Hematopoietic multipotent progenitor cell treated with erythropoietin and hydrocortisone succinate and interleukin-3 and kit ligand, for 17 days (in vitro differentiated cells): ENCODE data around the gene TOMM70.
A peak's percentile ranks its signal among the peaks of the same experiment; 100 is the strongest.

ENCODE experiments used
- DNase-seq: peaks from one replicate; pipeline ENCODE4 v3.0.0-alpha.2; 2015; ENCODE audit warnings: low spot score

The TOMM70 gene

DNA sequence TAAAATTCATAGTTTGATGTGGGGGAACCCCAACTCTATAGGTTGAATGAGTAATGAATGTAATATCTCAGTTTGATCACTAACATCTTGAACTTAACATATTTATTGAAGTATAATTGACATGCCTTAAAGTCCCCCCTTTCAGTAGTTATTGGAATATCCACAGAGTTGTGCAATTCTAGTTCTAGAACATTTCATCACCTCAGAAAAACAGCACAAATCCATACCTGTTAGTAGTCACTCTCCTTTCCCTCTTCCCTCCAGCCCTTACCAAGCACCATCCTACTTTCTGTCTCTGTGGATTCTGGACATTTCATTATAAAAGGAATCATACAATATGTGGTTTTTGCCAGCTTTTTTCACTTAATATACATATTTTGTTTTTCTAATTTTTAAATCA is 75.1 kb downstream of the TOMM70 start:
- DNase-seq: no peak

DNA sequence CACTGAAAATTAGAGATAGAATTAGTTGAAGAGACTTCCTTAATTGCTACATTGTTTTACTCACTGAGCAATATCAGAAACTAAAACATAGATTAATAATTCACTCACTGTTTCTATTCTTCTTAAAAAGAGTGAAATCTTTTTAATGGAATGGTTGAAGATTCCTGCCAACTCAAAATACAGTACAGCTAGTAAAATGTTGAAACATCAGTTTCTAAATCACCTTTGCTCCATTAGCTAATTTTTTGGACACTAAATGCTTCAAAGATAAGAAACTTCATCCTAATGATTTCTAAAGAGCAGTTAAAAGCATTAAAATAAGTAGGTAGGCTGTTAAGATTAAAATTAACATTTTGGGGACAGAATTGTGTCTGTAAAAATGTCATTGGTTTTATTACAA is 76.8 kb downstream of the TOMM70 start:
- DNase-seq: no peak

- DNase-seq: no peak
Observed at GRCh38 chr3:100319951-100320350, 80.9 kb downstream of the TOMM70 start.

- no peak for DNase-seq
Observed at GRCh38 chr3:100317912-100318311, 83.0 kb downstream of the TOMM70 start.

DNA sequence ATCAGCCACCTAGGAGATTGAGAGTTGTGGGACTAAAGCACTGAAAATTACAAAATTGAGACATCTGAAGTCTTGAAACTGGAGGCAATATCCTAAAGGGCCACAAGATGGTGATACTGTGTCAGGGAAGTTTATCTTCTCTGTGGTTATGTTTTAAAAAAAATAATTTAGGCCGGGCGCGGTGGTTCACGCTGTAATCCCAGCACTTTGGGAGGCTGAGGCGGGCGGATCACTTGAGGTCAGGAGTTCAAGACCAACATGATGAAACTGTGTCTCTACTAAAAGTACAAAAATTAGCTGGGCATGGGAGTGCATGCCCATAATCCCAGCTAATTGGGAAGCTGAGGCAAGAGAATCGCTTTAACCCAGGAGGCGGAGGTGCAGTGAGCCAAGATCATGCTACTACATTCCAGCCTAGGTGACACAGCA is 84.2 kb downstream of the TOMM70 start:
- DNase-seq: peak; percentile 78
